Hippocampal formation (tissue), 2 donors: ENCODE measurements around the gene ADAMTS4.
A peak's percentile ranks its signal among the peaks of the same experiment; 100 is the strongest.
"Not testable (repeated sequence)": the region's sequence is repeated elsewhere in the genome, so short reads cannot be mapped to it uniquely, and the experiment has no call there.

ENCODE experiments used
- DNase-seq, 2 donors: peaks; one replicate each; lab custom pipeline; 2025; lab: John Stamatoyannopoulos, UW

ADAMTS4 gene, protein sequence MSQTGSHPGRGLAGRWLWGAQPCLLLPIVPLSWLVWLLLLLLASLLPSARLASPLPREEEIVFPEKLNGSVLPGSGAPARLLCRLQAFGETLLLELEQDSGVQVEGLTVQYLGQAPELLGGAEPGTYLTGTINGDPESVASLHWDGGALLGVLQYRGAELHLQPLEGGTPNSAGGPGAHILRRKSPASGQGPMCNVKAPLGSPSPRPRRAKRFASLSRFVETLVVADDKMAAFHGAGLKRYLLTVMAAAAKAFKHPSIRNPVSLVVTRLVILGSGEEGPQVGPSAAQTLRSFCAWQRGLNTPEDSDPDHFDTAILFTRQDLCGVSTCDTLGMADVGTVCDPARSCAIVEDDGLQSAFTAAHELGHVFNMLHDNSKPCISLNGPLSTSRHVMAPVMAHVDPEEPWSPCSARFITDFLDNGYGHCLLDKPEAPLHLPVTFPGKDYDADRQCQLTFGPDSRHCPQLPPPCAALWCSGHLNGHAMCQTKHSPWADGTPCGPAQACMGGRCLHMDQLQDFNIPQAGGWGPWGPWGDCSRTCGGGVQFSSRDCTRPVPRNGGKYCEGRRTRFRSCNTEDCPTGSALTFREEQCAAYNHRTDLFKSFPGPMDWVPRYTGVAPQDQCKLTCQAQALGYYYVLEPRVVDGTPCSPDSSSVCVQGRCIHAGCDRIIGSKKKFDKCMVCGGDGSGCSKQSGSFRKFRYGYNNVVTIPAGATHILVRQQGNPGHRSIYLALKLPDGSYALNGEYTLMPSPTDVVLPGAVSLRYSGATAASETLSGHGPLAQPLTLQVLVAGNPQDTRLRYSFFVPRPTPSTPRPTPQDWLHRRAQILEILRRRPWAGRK

DNA sequence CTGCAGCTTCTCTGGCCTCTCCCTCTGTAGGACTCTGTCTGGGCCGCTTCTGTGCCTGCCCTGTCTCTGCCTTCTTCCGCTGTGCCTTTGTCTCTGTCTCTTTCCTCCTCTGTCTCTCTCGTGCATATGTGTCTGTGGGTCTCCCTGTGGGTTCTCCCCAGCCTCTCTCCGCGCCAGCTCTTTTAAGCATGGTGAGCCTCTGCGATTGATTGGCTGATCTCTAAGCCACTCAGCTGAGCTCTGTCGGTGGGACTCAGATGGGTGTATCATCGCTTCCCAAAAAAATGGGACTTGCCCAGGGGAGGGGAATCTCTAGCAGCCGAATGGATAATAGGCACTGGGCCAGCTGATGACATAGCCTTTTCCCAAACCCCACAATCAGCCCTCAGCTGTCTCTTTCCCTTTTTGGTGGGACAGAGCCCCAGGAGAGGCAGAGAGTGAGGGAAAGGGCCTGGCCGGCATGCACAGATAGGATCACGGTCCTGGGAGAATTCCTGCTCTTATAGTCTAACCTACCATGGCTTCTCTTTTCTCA is at the start of gene ADAMTS4:
TSS of gene ADAMTS4 (minus strand) at position 158 of the 535 bp plus-strand sequence. CDS start 427 bp downstream, outside the sequence.
- DNase-seq: peak; percentile 83 to 87

DNA sequence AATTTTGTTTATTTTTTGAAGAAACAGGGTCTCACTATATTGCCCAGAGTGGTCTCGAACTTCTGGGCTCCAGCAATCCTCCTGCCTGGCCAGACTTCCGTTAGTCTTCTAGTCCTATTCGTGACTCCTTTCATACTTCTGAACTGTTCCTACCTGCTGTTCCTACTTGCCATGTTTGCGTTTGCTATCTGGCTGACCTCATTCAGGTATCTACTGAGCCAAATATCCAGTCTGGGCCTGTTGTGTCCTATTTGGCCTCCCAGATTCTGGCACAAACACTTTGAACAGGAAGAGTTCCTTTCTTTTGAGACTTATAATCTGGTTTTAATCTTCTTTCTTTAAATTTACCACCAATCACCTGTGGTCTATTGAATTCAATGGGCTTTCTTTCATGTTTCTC is 46.0 kb upstream of the ADAMTS4 start:
- DNase-seq: no peak

DNA sequence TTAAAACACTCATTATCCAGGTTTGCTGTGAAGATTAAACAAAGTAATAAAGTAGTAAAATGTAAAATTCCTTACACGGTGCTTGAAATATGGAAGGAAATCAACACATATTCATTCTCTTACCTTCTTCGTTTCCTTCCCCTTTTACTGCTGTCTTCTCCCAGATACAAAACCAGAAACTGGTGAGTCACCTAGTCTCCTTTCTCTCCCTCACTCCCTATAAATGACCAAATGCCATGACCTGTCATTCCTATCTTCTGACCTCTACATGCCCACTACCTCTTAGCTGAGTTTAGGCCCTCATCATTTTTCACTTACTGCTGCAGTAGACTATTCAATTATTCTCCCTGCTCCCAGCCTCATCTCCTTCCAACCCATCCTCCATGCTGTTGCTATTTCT is 43.5 kb upstream of the ADAMTS4 start:
- DNase-seq: no peak

DNA sequence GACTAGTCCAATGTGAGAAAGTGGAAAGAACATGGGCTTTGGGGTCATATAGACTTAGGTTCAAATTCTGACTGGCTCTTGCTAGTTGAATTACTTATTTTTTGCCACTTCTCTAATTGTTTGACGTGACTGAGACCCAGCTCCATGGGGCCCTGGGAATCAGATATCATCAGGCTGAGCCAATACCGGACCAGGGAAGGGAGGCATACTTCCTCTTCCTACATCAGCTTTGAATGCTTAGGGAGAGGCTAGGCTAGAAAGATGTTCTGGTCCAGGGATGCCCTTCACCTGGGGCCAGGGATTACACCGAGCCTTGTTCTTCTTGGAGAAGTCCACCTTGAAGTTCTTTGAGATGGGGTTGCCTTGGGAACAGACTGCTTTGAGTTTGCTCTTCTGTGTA is 42.8 kb upstream of the ADAMTS4 start:
- no peak for DNase-seq

DNA sequence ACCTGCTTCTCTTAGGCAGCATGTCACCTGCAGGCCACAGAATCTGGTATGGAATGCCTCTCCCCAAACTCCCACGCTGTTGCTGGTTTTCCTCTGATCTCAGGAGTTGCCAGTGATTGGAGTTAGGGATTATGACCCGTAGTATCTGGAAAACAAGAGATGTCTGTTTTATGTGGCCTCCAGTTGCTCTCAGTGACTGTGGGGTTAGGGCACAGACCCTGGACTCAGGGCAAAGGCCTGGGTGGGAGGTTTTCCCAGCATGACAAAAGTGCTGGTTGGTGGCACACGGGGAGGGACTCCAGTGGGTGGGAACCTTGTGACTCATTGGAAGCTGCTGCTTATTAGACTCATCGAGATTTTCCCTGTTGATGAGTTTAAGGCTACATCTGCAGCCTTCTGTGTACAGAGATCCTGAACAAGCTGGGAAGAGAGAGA is 39.2 kb upstream of the ADAMTS4 start, which contains the start of gene NR1I3:
TSS of gene NR1I3 (minus strand) at position 165 of the 435 bp plus-strand sequence. CDS start 1,638 bp downstream, outside the sequence.
- DNase-seq: no peak

DNA sequence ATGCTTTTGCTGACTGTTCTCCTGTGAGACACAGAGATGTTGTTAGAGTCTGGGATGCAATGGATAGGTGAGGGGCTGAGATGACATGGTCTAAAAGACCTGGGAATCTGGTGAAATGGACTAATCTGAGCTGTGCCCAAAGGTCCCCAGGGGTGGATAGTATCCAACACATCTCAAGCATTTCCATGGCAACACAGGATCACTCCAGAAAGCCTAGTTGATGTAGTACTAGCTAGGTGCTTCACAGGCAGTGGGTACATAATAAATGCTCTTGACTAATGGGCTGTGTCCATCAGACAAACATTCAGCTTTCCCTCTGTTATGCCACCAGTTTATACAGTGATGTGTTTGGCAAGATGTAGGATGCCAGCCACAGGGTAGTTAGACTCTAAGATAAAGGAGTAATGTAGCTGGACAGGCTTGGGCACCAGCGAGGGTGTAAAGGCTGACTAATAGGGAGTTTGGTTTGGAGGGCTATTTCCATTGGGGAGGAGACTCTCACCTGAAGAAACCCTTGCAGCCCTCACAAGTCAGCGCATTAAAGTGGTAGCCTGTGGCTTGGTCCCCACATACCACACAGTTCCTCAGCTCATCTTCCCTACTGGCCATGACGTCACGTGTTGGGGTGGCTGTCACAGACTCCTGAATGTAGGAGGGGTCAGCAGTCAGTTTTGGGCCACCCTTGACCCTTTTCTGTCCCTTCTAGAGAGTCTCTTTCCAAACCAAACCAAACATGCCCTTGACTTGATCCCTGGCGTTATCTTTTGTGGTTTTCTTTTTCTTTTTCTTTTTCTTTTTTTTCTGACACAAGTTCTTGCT is 37.3 kb upstream of the ADAMTS4 start:
- DNase-seq: no peak

DNA sequence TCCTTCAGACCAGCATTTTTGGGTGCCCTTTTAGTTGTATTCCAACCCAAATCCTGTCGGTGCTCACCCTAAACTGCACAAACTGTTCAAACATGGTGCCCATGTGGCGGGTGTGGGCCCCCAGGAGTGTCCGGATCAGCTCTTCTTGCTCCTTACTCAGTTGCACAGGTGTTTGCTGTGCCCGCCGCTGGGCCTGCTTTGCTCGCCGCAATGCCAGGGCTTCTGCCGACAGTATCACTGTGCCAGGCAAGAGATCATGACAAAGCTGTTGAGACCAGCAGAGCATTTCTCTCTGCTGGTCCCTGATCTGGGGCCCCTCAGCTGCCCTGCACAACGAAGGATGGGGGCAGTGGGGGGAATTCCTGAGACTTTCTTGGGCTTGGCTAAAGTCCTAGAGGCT is 34.2 kb upstream of the ADAMTS4 start:
- no peak for DNase-seq

DNA sequence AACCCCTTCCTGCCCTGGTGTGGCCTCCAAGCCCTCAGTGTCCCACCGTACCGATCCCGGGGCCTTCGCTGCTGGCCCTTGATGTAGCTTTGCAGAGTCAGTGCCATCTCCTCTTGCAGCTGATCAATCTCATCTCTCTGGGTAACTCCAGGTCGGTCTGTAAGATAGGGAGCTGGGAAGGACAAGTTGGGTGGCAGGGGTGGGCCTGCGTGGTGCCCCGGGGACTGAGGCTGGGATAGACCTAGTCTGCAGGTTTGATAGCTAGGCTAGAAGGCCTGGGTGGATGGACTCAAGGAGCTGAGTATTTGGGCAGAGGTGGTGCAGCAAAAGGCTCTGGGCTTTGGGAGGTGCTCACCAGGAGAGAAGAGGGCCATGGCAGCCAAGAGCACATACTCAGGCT is 31.9 kb upstream of the ADAMTS4 start:
- DNase-seq: no peak

DNA sequence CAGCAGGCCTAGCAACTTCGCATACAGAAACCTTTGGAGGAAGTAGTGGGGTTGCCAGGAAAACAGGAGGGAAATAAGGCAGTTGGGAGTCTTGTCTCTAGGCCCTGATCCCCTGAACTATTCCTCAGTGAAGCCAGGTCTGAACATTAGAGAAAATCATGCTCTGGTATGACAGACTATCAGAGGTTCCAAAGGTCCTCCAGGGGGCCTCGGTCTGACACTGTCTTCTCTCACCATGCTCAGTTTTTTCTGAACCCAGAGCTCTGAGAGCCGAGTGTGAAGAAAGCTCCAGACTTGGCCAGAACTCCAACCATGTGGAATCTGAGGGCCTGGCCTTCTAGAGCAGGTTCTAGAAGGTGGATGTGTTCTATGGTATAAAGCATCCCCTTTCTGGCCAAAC is 31.0 kb upstream of the ADAMTS4 start:
- no peak for DNase-seq

DNA sequence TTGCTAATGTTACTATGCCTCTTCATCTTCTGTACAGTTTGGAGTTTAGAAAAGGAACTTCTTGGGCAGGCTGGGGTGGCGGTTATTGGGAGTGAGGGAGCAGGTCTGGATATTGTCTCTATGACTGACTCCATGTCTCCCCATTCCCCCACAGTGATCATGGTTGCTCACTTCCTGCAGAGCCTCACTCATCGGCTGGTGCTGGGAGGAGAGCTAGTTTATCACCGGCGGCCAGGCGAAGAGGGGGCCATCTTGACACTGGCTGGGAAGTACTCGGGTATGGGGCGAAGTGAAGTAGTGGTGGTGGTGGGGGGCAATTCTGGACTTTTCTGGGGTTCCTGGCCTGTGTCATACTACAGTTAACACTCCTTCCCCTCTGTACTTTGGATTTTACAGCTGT is 29.2 kb upstream of the ADAMTS4 start:
- no peak for DNase-seq

DNA sequence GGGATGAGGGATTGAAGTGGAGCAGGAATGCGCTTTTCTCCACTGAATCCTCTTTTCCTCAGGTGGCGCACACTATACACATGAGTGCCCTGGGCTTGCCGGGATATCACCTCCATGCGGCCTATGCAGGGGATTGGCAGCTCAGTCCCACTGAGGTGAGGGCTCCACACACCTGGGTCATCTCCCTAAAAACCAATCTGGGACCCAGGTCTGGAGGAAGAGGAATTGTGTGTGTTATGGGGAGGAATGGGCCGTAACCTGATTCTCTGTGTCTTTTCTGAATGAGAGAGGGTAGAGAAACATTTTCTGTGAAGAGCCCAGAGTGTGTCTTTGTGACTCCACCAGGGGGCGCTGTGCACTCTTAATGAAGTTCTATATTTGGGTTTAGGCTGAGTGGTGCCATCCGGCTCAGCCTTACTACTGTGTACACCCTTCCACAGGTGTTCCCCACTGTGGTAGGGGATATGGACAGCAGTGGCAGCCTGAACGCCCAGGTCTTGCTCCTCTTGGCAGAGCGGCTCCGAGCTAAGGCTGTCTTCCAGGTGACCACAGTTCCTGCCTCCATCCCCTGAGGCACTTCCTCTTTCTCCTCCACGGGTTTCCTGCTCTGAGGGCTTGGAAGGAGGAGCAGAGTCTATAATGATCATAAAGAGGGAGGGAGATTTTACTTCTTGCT is 28.5 kb upstream of the ADAMTS4 start:
- peak; percentile 76 to 80 for DNase-seq

DNA sequence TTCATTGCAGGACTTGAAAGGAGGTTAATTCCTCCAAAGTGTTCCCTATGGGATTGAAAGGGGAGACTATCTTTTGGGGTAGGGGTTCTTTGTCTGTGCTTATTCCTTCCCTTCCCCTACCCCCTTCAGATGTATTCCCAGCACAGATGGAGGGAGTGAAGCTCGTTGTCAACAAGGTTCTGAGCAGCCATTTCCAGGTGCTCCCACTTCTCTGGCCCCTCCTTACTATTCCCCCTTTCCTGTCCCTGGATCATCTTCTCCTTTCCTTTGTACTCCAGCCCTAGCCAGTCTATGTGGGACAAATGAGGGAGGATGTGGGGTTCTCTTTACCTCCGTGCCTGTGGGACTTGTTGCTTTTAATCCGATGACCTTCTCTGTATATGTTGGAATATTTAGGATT is 27.9 kb upstream of the ADAMTS4 start:
- DNase-seq: no peak

DNA sequence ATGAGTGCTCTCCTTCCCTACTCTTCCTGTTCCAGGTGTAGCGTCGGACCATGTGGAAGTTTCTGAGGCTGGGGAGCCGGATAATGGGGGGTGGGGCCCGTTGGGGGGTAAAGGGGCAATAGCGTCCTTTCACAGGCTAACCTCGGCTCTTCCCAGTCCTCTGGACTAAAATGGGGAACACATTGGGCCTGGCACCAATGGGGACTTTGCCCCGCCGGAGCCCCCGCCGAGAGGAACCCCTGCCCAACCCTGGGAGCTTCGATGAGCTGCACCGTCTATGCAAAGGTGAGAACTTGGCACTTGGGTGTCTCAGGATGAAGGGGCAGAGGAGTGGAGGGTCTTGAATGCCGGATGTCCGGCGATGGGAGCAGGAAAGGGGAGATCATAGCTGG is 27.5 kb upstream of the ADAMTS4 start:
- no peak for DNase-seq

DNA sequence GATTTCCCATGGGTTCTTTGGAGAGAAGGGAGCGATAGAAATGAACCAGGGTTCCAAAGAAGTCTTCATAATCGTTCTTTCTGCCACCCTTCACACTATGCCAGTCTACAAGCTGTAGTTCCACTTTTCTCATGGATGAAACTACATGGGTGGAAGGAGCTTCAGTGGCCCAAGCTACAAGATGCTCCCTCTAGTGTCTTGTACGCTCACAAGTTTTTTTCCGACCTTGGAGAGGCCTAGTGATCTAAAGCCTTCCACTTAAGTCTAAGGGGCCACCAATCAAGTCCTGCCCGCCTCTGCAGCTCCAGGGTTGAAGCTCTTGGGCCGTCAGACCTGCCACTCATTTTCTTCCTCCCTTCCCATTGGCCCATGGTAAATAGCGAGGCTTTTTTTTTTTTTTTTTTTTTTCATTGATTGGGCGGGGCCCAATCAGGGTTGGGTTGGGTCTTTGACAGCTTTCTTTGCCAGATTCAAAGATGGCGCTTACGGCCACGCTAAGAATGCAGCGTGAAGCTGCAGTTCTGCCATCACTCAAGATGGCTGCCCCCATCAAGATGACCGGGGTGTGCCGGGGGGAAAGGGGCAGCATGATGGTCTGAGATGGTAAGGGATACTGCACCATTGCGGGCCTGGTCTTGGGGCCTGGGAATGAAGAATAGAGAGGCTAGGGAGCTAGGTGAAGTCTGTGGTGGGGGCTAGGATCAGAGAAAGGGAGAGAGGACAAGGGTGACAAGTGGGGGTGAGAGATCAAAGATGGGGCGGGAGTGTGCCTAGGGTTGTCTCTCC is 26.9 kb upstream of the ADAMTS4 start, which contains the start of gene TOMM40L:
TSS of gene TOMM40L (plus strand) at position 527 of the 786 bp plus-strand sequence. CDS start 430 bp downstream, outside the sequence.
- DNase-seq: peak; percentile 88 to 98

DNA sequence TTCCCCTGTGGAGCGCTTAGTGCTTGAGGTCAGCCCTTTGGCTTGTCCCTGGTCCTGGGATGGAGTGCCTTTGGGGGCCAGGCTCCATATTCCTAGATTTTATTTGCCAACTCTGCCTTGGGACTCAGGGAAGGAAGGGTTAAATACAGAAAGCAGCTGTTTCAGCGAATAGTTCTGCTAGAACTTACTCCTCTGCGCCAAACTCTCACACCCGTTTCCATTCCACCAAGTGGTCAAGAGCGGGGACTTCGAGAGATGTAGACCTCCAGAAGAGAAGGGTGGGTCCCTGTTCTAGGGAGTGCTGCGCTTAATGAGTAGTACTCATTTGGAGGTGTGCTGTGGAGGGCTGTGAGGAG is 26.3 kb upstream of the ADAMTS4 start:
- DNase-seq: no peak

DNA sequence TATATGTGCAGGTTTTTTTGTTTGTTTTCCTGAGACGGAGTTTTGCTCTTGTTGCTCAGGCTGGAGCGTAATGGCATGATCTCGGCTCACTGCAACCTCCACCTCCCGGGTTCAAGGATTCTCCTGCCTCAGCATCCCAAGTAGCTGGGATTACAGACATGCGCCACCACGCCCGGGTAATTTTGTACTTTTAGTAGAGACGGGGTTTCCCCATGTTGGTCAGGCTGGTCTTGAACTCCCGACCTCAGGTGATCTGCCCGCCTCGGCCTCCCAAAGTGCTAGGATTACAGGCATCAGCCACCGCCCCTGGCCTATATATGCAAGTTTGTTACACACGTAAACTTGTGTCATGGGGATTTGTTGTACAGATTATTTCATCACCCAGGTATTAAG is 25.8 kb upstream of the ADAMTS4 start:
- not testable (repeated sequence) for DNase-seq

DNA sequence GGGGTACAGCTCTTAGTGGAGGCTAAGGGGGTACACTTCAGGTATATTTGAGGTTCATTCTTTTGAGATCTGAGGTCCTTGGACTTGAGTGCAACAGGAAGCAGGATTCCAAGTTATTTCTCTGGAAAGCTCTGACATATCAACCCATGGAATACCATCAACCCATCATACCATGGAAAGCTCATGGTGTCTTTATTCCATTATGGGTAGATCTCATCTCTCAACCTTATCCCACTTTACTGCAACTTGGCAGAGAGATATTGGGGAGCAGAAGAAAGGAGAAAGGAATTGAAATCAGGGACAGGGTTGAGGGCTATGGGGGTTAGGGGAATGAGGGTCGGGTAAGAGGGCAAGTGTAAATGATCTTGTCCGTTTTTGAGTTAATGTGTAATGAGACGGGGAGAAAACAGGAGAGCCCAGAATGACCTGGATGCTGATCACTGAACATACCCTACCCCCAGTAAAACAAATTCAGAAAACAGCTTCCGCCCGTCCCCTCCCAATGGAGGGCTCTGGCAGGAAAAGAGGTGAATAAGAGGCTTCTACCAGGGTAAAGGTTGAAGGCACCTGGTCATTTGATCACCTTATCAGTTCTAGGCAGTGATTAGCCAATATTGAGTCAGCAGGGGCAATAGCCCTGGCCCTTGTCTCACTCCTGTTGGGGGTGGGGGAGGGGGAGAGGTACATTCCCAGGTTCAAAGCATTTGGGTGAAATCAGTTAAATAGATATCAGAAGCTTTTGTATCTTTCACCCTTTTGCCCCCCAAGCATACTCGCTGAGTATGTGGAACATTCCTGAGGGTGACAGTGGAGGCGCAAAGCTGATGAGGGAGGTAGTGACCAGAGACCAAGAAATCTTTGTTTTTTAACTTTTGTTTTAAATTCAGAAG is 25.2 kb upstream of the ADAMTS4 start:
- no peak for DNase-seq

DNA sequence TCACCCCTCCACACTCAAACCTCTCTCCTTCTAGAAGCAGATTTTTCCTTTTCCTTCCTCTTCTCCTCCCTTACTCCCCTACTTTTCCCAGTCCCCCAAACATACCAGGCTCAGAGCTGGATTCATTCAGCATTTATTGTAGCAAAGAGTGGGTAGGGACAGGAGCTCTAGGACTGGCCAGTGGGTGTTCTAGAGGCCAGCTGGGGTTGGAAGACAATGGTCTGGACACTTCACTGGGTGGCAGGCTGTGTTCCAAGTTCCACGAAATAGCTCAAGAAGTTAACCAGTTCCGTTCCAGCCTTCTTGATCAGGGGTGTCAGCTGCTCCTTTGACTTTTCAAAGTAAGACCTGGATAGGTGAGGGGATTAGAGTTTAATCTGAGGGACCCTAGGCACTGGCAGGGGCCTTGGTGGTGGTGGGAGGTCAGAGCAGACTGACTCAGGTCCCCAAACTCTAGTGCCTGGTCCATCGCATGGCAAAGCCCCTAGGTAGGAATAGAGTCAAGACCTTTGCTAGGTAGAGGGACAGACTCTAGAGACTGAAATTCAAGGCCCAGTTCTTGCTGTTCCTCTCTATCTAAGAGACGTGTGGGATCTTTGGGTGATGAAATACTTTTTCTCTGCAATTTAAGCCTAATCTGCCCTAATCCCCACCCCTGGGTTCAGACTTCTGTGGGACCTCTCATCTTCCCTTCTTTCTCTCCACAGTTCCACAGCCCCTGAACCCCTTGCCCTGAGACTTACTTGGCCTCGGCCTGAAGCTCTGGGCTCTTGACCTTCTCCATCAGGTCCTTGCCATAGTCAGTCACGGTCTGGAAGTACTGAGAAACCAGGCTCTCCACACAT is 23.5 kb upstream of the ADAMTS4 start:
- no peak for DNase-seq
